PFSK-1 (cell line): Measurements from ENCODE around the gene CFAP70.

Experiments
- POLR2AphosphoS5 ChIP-seq: IDR thresholded peaks from 2 replicates; pipeline ENCODE4 v1.6.1; 2012; ENCODE audit warnings: low read depth, mild to moderate bottlenecking, control low read depth, low read length, moderate library complexity
- TAF1 ChIP-seq: IDR thresholded peaks from 2 replicates; pipeline ENCODE4 v1.6.1; 2012; ENCODE audit warnings: low read length, control low read depth, borderline replicate concordance; ENCODE audit not compliant: insufficient read depth
- TF ChIP-seq, protein P1 (sequence below), 2 experiments: IDR thresholded peaks; 2 replicates each; pipeline versions ENCODE4 v1.6.1 to v1.8.0; 2011 to 2012; ENCODE audit warnings: low read depth in 2 of 2, low read length in 2 of 2, control low read depth in 1 of 2, inconsistent platforms in 1 of 2, mild to moderate bottlenecking in 1 of 2, moderate library complexity in 1 of 2; ENCODE audit not compliant: insufficient read depth in 1 of 2

DNA sequence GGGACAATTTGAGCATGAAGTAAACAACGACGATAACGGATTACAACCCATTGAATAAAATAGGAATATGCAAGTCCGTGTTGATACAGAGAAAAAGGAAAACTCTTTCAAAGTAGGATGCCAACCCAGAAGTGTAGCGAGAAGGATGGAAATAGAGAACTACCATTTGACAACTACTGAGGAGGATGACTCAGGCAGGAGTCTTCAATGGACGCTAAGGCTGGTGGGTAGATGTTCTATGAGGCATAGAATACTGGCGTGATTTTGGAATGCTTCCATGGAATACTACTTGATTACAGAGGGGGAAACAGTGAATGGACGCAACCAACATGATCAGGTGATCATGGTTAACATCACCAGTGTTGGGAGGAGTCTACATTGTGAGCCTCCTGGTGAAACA lies 828 bp upstream of the CFAP70 start:
- TF ChIP-seq TAF1 (no peak), POLR2AphosphoS5 (no peak)
- TF ChIP-seq, protein P1, sequence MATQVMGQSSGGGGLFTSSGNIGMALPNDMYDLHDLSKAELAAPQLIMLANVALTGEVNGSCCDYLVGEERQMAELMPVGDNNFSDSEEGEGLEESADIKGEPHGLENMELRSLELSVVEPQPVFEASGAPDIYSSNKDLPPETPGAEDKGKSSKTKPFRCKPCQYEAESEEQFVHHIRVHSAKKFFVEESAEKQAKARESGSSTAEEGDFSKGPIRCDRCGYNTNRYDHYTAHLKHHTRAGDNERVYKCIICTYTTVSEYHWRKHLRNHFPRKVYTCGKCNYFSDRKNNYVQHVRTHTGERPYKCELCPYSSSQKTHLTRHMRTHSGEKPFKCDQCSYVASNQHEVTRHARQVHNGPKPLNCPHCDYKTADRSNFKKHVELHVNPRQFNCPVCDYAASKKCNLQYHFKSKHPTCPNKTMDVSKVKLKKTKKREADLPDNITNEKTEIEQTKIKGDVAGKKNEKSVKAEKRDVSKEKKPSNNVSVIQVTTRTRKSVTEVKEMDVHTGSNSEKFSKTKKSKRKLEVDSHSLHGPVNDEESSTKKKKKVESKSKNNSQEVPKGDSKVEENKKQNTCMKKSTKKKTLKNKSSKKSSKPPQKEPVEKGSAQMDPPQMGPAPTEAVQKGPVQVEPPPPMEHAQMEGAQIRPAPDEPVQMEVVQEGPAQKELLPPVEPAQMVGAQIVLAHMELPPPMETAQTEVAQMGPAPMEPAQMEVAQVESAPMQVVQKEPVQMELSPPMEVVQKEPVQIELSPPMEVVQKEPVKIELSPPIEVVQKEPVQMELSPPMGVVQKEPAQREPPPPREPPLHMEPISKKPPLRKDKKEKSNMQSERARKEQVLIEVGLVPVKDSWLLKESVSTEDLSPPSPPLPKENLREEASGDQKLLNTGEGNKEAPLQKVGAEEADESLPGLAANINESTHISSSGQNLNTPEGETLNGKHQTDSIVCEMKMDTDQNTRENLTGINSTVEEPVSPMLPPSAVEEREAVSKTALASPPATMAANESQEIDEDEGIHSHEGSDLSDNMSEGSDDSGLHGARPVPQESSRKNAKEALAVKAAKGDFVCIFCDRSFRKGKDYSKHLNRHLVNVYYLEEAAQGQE (IDR thresholded peaks at IDR 0.05; ENCODE audit: insufficient read depth in 1 of 2, low read depth in 2 of 2, low read length in 2 of 2) = no peak
